HK-2 (cell line): ENCODE results near the gene TRIP11.
"Not testable (repeated sequence)": the region's sequence is repeated elsewhere in the genome, so short reads cannot be mapped to it uniquely, and the experiment has no call there.

Experiments used
- DNase-seq: peaks from one replicate; pipeline ENCODE4 v3.0.0-alpha.2; 2018; ENCODE audit not compliant: unreplicated experiment

Gene TRIP11

DNA sequence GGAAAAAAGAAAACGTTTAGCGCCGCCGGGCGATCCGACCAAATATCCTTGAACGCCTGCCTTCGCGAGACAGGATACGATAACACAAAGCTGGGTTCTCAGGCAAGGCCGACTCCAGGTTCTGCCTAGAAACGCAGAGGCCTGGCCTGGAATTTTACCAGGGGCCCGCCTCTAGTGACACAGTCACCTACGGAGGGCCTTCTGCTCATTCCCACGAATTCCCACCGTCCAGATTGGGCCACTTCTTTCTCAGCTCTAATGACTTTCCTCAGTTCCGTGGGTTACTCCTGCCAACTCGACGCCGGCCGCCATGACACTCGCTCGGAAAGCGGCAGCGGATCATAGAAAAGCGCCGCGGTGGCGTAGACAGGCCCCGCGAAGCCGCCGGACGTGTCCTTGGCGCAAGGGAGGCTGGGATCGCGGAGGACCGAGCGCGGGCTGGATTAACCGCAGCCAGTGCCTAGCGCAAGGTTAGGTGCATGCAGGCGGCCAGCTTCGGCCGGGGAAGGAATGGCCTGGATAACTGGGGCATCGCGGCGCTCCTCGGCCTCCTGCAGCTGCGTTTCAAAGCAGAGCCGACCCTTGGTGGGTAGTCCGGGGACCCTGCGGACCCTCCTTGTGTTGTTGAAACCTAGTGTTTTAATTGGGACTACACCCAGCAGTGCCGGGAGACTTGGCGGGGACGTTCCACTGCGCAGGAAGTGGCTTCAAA, at the start of gene TRIP11:
TSS of gene TRIP11 (minus strand) at position 341 of the 712 bp plus-strand sequence. CDS start 374 bp downstream, outside the sequence.
- DNase-seq: peak; percentile 95

DNA sequence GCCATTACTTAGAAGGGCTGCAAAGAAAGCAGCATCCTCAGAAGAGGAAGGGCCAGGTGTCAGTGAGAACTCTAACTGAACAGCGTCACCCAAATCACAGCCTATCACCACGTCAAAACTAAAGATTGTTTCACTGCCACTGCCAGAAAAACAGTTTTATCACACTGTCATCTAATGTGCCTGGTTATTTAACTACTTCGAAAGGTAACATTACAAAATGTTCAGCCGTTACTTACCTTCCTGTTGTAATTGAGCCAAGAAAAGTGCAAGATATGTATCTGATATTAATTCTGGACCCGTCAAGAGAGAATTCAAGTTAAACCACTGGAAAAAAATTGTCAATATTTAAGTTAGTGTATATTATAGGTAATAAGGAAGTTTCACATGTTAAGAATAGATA, 48.6 kb upstream of the TRIP11 start:
- no peak for DNase-seq

DNA sequence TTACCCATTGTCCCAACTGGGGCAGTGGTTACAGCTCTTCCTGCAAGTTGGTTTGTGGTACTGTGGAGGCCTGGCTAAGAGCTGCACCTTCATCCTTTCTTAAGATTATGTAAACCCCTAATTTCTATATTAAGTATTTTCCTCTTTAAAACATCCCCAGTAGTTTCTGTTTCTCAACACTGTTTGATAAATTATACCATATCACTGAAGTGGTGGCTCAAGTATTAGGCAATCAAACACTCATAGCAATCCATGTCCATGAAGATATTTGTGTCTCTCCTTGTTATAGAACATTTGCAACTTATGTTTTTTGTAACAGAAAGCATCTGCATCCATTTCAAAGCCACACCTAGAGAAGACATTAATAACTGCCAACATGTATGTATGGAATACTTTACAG, 34.7 kb upstream of the TRIP11 start:
- DNase-seq: no peak

DNA sequence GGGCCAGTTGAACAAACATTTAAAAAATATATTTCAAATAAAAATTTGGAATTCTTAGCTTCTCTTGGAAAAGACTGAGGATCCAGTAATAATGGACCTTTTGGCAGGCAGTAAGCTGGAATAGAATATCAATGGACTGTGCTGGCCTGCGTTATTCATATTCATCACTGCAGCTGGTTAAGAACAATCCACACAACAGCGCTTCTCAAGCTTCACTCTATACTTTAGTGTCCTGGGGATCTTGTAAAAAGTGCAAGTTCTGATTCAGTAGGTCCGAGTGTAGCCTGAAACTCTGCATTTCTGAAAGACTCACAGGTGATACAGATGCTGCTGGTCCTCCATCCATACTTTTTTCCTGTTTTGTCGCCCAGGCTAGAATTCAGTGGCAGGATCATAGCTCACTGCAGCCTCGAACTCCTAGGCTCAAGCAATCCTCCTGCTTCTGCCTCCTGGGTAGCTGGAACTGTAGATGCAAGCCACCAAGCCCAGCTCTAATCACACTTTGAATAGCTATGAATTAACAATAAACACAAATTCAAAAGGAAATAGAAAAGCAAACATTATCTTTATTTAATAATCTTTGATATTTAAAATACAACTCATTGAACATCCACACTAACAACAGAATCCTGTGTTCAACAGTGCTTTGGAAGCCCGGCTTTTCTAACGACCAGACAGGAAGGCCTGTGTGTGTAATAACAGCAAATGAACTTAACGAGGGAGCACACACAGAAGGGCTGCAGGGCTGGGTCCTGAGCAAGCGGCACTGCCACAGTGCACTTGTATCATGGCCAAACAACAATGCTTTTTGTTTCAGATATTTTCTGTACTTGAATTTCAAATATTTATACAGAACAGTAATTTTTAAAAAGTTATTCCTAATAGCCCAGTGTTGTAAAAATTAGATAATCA, 18.4 kb upstream of the TRIP11 start:
- no peak for DNase-seq

DNA sequence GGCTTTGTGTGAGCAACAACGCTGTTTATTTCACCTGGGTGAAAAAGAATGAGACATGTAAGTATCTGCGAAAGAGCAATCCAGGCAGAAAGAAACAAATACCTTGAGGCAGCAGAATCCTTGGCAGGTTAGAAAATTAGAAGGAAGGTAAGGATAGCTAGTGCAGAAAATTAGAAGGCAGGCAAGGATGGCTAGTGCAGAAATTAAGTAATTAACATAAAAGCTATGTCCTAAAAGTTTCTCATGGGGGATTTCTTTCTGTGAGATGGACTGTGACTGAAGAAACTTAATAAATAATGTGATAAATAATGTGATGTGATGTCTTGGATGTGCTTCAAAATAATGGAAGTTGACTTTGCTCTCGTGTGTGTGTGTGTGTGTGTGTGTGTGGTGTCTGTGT, 9.9 kb upstream of the TRIP11 start:
- DNase-seq: no peak

DNA sequence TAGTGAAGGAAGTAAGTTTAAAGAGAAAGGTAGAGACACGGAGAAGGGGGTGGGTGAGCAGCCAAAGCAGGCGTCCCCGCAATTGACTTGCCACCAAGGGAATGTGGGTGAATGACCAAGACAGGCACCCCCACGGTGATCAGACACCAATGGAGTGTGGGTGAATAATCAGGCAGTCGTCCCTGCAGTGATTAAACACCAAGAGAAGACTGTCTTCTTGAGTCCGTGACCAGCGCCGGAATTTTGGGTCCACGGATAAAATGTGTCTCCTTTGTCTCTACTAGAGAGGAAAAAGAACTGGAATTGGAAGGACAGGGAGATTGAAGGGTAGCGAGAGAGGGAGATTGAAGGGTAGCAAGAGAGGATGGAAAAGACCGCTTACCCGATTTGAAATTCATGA, 9.4 kb upstream of the TRIP11 start:
- DNase-seq: not testable (repeated sequence)

DNA sequence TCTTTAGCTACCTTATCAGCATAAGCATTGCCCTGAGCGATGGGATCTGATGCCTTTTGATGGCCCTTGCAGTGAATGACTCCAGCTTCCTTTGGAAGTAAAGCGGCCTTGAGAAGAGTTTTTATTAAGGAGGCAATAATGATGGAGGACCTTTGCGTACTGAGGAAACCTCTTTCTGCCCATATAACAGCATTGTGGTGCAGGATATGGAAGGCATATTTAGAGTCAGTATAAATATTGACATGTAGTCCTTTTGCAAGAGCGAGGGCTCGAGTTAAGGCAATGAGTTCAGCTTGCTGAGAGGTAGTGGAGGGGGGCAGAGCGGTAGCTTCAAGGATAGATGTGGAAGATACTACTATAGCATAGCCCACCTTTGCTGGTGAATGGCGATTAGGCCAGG, 6.0 kb upstream of the TRIP11 start:
- not testable (repeated sequence) for DNase-seq

DNA sequence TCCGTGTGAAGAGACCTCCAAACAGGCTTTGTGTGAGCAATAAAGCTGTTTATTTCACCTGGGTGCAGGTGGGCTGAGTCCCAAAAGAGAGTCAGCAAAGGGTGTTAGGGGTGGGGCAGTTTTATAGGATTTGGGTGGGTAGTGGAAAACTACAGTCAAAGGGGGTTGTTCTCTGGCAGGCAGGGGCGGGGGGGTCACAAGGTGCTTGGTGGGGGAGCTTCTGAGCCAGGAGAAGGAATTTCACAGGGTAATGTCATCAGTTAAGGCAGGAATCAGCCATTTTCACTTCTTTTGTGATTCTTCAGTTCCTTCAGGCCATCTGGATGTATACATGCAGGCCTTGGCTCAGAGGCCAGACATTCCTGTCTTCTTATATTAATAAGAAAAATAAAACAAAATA, 1.9 kb upstream of the TRIP11 start:
- not testable (repeated sequence) for DNase-seq

DNA sequence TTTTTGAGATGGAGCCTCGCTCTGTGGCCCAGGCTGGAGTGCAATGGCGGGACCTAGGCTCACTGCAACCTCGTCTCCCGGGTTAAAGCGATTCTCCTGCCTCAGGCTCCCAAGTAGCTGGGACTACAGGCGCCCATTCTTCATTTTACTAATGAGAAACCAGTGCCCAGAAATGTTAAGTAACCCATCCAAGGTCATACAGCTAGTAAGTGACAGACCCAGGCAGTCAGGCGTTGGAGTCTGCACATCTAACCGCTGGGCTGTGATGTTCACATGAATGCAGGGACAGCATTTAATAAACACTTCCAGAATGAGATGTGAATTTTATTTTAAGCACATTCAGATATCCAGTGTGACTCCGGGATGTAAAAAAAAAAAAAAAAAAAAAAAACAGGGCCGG, 1.3 kb upstream of the TRIP11 start:
- no peak for DNase-seq

DNA sequence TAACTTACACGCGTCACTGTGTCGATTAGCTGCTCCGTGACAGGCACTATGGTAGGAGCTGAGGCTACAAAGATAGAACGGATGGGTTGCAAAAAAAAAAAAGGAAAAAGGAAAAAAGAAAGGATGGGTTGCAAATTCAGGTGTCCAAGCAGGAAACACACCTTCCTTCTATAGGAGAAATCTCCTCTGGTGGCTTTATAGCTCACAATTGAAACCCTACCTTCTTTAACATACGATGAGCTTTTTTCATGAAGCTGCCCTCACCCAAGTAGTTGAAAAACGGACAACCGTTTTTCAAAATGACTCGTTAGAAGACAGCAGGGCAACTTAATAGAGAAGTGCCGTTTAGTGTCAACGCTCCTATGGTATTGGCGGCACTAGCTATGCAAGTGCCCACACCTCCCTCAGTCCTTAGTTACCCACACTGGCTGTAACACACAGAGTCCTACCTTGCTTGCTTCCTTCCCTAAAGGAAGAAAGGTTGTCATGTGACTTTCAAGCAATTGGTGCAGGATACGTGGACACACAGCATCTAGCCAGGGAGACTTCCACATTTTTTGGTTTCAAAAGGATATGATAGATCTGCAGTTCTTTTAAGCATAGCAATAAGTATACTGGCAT, 682 bp upstream of the TRIP11 start:
- peak; percentile 11 for DNase-seq

DNA sequence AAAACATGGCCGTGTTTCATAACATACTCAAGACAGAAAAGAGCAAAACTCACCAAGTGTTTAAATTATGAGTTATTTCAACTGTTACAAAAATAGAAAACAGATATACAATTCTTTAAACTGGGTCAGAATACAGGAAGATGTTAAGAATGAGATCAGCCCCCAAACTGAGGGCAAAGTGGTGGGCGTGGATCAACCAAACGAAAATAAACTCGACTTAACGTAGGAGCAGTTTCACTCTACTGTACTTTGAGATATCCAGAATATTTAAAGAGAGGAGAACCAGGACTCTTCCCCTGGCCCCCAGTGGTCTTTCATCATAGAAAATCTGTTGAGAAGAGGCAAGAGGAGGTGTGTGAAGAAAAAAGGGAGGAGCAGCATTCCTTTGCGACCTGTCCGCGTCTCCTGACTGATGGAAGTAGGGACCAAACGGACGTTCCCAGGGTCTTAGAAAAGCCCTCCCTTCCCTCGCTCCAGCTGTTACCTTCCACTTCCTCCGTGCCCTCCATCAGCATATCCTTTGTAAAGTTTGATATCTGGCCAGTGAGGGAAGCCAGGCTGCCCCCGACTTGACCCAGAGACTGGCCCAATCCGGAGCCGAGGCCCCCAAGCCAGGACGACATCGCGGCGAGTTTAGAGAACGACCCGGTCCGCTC, 668 bp downstream of the TRIP11 start:
- peak; percentile 72 for DNase-seq

DNA sequence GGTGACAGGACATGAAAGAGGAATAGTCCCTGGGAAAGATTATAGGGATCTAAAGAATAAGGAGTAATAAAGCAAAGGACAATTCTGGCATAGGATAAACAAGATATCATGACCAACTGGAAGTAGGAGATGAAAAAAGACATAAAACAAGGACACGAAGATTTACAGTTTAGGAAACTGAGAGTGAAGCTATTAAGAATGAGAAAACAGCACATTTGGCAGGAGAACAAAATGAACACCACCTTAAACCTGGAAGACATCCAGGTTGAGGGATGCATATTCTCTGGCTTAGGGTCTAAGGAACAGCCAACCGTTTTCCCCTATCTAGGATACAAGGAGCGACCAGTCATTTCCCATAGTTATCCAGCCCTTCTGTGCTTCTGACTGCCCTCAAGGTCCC, 1.9 kb downstream of the TRIP11 start:
- DNase-seq: no peak

DNA sequence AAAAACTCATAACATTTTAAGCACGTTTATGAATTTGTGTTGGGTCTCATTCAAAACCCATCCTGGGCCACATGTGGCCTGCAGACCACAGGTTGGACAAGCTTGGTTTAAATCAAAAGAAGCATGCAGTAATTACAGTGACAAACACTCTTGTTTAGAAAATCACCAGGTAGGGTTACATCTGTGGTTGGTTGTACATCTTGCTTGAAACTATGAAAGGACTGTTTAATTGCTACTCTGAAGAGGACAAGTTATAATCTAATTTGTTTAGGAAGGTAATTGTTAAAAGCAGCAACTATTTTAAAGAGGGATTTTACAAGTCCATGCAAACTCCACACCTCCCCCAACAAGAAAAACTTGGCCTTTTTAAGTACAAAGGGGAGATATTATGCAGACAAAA, 4.0 kb downstream of the TRIP11 start:
- no peak for DNase-seq

DNA sequence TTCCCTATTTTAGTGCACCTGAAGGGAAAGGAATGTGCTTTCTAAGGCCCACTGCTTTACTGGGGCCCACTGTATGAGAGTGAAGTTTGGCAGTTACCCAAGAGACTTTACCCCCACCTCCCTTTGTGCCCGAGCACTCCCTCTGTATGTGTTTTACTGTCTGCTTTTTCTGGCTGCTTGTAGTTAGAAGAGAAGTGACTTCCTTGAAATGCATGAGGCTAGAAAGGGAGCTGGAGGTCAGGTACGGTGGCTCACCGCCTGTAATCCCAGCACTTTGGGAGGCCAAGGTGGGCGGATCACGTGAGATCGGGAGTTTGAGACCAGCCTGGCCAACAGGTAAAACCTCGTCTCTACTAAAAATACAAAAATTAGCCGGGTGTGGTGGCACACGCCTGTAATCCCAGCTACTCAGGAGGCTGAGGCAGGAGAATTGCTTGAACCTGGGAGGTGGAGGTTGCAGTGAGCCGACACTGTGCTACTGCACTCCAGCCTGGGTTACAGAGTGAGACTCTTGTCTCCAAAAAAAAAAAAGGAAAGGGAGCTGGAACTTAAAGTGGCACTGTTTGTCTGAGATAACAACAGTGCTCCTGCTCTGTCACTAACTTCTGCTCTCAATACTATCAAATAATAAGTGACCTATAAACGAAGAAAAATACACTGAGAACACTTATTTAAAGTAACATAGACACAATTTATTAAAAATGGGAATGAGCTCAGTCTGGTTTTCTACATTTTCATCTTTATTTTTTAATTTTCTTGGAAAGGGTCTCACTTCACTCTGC, 5.8 kb downstream of the TRIP11 start:
- no peak for DNase-seq

DNA sequence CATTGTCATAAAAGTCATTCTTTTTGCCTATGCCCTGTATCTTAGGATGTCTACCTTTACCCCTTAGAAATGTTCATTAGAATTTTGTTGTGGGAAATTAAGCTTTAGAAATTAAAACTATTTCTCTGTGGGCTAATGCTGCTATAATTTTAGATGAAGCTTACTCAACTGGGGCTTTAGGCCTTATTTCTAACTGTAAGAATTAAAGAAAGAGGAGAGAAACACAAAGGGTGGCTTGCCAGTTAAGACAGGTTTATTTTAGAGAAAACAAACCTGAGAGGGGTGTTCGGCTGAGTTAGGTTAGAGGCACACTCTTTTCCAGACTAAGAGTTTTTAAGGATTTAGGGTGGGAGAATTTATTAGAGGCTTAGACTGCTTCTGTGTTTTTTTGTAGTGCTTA, 6.4 kb downstream of the TRIP11 start:
- DNase-seq: no peak

DNA sequence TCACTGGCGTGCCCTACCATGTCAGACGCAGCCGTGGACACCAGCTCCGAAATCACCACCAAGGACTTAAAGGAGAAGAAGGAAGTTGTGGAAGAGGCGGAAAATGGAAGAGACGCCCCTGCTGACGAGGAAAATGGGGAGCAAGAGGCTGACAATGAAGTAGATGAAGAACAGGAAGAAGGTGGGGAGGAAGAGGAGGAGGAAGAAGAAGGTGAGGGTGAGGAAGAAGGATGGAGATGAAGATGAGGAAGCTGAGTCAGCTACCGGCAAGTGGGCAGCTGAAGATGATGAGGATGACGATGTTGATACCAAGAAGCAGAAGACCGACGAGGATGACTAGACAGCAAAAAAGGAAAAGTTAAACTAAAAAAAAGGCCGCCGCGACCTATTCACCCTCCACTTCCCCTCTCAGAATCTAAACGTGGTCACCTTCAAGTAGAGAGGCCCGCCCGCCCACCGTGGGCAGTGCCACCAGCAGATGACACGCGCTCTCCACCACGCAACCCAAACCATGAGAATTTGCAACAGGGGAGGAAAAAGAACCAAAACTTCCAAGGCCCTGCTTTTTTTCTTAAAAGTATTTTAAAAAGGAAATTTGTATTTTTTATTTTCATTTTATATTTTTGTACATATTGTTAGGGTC, 13.2 kb downstream of the TRIP11 start:
- no peak for DNase-seq

DNA sequence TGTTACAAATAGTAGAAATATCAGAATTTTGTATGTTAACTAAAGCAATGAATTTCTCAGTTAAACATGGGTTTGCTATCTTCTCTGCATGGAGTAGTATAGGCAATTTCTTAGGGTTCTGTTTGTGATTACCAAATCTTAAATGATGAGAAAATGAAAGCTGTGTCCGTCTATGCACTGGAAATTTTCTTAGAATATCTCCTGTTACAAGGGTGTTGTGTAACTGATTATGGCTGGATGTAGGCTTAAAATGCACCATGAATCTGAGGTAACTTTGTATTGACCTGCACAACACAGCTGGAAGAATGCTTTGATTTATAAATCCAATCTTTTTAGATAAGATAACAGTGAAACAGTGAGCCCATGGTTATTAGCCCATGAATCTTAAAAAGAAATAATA, 17.8 kb downstream of the TRIP11 start:
- DNase-seq: no peak

DNA sequence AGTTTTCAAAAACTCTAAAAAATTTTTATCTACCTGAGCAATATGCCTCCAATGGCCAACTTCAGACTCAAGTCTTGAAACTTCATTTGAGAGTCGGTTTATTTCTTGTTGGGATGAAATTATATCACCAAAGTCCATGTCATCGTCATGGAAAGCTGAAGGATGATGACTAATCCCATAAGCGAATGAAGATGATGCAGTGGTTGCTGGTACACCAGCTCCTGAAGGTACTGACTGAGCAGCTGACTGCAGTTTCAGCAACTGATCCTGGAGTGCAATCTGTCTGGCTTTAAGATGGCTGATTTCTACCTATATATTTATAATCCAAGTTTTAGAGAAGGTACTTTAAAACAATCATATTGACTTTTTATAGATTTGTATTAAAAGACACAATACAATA, 18.3 kb downstream of the TRIP11 start:
- no peak for DNase-seq

DNA sequence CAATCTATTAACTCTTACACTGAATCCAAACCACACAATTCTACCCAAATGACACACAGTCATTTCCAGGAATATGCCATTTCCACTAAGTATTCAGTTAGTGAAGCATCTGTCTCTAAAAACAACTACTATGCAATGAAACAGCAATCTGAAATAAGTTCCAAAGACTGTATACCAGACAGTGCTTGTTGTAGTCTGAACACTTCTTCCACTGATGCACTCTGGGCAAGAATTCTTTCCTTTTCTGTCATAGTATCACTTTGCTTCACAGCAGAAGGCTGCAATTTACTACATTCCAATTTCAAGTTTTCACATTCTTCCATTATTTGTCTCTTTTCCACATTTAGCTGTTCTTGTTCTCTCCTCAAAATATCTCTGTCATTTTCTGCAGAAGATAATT, 25.8 kb downstream of the TRIP11 start:
- DNase-seq: no peak

DNA sequence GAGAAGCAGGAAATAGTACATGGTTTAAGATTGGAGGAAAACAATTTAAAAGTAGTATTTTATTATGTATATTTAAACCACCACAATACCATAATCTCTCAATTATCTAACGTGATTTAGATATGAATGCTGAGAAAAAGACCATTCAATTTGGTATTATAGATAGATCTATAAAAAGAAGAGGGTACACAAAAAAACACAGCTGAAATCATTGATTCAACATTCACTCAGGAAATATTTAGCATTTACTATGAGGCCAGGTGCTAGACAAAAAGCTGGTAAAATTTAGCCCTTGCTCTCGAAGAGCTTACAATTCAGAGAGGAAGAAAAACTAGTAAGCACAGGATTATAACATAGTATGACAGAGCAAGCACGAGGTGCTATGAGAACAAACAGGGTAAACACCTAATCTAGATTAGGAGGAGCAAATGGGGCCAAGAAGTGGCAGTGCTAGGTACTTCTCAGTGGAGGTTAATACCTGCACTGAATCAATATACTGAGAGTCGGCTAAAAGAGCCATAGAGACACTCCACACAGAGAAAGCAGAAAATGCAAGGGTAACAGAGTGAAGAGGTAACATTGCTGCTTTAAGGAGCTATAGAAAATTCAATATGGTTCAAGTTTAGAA, 27.6 kb downstream of the TRIP11 start:
- DNase-seq: no peak
